Liver (tissue), 9 donors: ENCODE measurements around the gene RTN4R. TPM values are rescaled to one million over a fixed set of nuclear protein-coding genes. Genes with fewer than 3 reads are reported as not detected.
"Not testable (repeated sequence)": the region's sequence is repeated elsewhere in the genome, so short reads cannot be mapped to it uniquely, and the experiment has no call there.

Experiments used
- DNase-seq: peaks from one replicate; pipeline ENCODE4 v3.0.0-alpha.2; 2017; ENCODE audit warnings: low spot score
- H3K27ac ChIP-seq, 2 donors: one replicate each; pipeline ENCODE4 v1.7.0; 2013; ENCODE audit warnings: inconsistent platforms in 2 of 2, low read length in 2 of 2, control low read depth in 1 of 2, low read depth in 1 of 2, mild to moderate bottlenecking in 1 of 2
- H3K27me3 ChIP-seq, 4 donors: one replicate each; pipeline versions ENCODE4 v1.6.1 to v1.7.0; 2013; ENCODE audit warnings: low read length in 3 of 4, inconsistent platforms in 1 of 4, mild to moderate bottlenecking in 1 of 4, moderate library complexity in 1 of 4; ENCODE audit not compliant: control insufficient read depth in 4 of 4, insufficient read depth in 4 of 4
- H3K36me3 ChIP-seq, 4 donors: one replicate each; pipeline versions ENCODE4 v1.6.1 to v1.7.0; 2013; ENCODE audit warnings: low read length in 3 of 4, mild to moderate bottlenecking in 3 of 4, low read depth in 1 of 4, moderate library complexity in 1 of 4; ENCODE audit not compliant: control insufficient read depth in 4 of 4, insufficient read depth in 3 of 4
- H3K4me1 ChIP-seq, 4 donors: one replicate each; pipeline versions ENCODE4 v1.6.1 to v1.7.0; 2013; ENCODE audit warnings: low read length in 3 of 4, mild to moderate bottlenecking in 3 of 4, moderate library complexity in 1 of 4; ENCODE audit not compliant: control insufficient read depth in 4 of 4, insufficient read depth in 4 of 4
- H3K4me3 ChIP-seq, 3 donors: one replicate each; pipeline versions ENCODE4 v1.6.1 to v1.7.0; 2013; ENCODE audit warnings: low read length in 3 of 3, control low read depth in 1 of 3, low read depth in 1 of 3, mild to moderate bottlenecking in 1 of 3
- H3K9ac ChIP-seq, 2 donors: one replicate each; pipeline ENCODE4 v1.7.0; 2013; ENCODE audit warnings: low read length in 2 of 2, mild to moderate bottlenecking in 2 of 2, moderate library complexity in 2 of 2, control low read depth in 1 of 2, low read depth in 1 of 2
- H3K9me3 ChIP-seq, 4 donors: one replicate each; pipeline versions ENCODE4 v1.6.1 to v1.7.0; 2013; ENCODE audit warnings: low read length in 3 of 4; ENCODE audit not compliant: control insufficient read depth in 4 of 4
- EGR1 ChIP-seq, 2 donors: IDR thresholded peaks; 2 replicates each; pipeline ENCODE4 v1.6.1; 2016 to 2018; ENCODE audit warnings: antibody characterized with exemption in 2 of 2, low read depth in 2 of 2
- FOXA1 ChIP-seq: IDR thresholded peaks from 2 replicates; pipeline ENCODE4 v1.6.1; 2016; ENCODE audit warnings: antibody characterized with exemption
- FOXA2 ChIP-seq: IDR thresholded peaks from 2 replicates; pipeline ENCODE4 v1.6.1; 2016; ENCODE audit warnings: antibody characterized with exemption
- HNF4A ChIP-seq, 2 donors: conservative IDR thresholded peaks; 2 replicates each; pipeline ENCODE4 v1.6.1; 2016; ENCODE audit warnings: antibody characterized with exemption in 2 of 2, mild to moderate bottlenecking in 2 of 2
- HNF4G ChIP-seq: IDR thresholded peaks from 2 replicates; pipeline ENCODE4 v1.6.1; 2016; ENCODE audit warnings: antibody characterized with exemption
- JUND ChIP-seq, 2 donors: IDR thresholded peaks; 2 replicates each; pipeline ENCODE4 v1.6.1; 2016; ENCODE audit warnings: antibody characterized with exemption in 2 of 2
- RAD21 ChIP-seq, 2 donors: IDR thresholded peaks; 2 replicates each; pipeline ENCODE4 v1.6.1; 2016; ENCODE audit warnings: antibody characterized with exemption in 2 of 2, mild to moderate bottlenecking in 2 of 2
- REST ChIP-seq: IDR thresholded peaks from 2 replicates; pipeline ENCODE4 v1.6.1; 2016; ENCODE audit warnings: antibody characterized with exemption, mild to moderate bottlenecking
- SP1 ChIP-seq: IDR thresholded peaks from 2 replicates; pipeline ENCODE4 v1.6.1; 2018; ENCODE audit warnings: antibody characterized with exemption, mild to moderate bottlenecking
- ZBTB33 ChIP-seq: IDR thresholded peaks from 2 replicates; pipeline ENCODE4 v1.6.1; 2016; ENCODE audit warnings: antibody characterized with exemption
- WGBS: extraction: QIAGEN DNeasy Blood & Tissue Kit; methylation state at CpG from one replicate; pipeline ENCODE4 v1.1.7; 2013; 5-methylcytosine and 5-hydroxymethylcytosine counted together
- polyA plus RNA-seq, 2 donors: library from polyadenylated mRNA; stranded (reverse) in 1 of 2; unstranded in 1 of 2; fragments of 200-250 nt in 1 of 2; fragments of >200 nt in 1 of 2; fragmentation: Nextera tagmentation in 1 of 2; extraction: Ambion mirVana in 1 of 2; gene quantifications; one replicate each; pipeline versions ENCODE4 v1.2.1 to v1.2.3, GENCODE V29; 2013 to 2015
- total RNA-seq, 2 donors: library from RNA; depleted of rRNA; stranded (reverse); fragments of >200 nt; gene quantifications; one replicate each; pipeline ENCODE4 v1.2.3, GENCODE V29; 2014
- TF ChIP-seq, protein P1 (sequence below): IDR thresholded peaks from 2 replicates; pipeline ENCODE4 v1.6.1; 2016; ENCODE audit warnings: antibody characterized with exemption
- TF ChIP-seq, protein P2 (sequence below): IDR thresholded peaks from 2 replicates; pipeline ENCODE4 v1.6.1; 2016; ENCODE audit warnings: antibody characterized with exemption
- donor health status: healthy.
- donor health status: healthy.
- donor health status: healthy.
- donor health status: healthy.
- donor health status: healthy.

The RTN4R gene
- total and polyA plus RNA-seq, 4 donors = 0.33 to 10.4 (median 1.1) TPM

GRCh38 chr22:20284471-20285086 lies 16.5 kb upstream of the RTN4R start (continued):
- TF ChIP-seq SP1 (no peak), REST (no peak)

- H3K9ac ChIP-seq = no peak overlapping the region
- WGBS = 85% methylated on average over 5 of the region's 5 CpGs
- peaks cover 0 to 20% (median 9%) of the 10 kb centered on the region in 4 donors for H3K4me1 ChIP-seq
- no peaks in the 10 kb centered on the region for H3K27me3 ChIP-seq
- H3K4me3 ChIP-seq = no peak overlapping the region
- DNase-seq = no peak
- no peaks in the 10 kb centered on the region for H3K9me3 ChIP-seq
- TF ChIP-seq FOXA1 (no peak), FOXA2 (no peak), RAD21 (IDR thresholded peaks at IDR 0.05) (no peak)
- TF ChIP-seq, protein P1, sequence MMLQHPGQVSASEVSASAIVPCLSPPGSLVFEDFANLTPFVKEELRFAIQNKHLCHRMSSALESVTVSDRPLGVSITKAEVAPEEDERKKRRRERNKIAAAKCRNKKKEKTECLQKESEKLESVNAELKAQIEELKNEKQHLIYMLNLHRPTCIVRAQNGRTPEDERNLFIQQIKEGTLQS = no peak
- TF ChIP-seq, protein P2, sequence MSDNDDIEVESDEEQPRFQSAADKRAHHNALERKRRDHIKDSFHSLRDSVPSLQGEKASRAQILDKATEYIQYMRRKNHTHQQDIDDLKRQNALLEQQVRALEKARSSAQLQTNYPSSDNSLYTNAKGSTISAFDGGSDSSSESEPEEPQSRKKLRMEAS = no peak
- H3K36me3 ChIP-seq = no peaks in the 10 kb centered on the region
- H3K27ac ChIP-seq = no peak overlapping the region
These were observed 15.6 kb upstream of the RTN4R start for GRCh38 chr22:20283674-20284066.

- Histone ChIP-seq H3K9me3 (no peaks in the 10 kb centered on the region), H3K9ac (no peak overlapping the region), H3K36me3 (no peaks in the 10 kb centered on the region), H3K4me3 (no peak overlapping the region), H3K4me1 (peaks cover 0 to 17% (median 8%) of the 10 kb centered on the region in 4 donors), H3K27me3 (no peaks in the 10 kb centered on the region), H3K27ac (no peak overlapping the region)
- 87% methylated on average over 15 of the region's 15 CpGs for WGBS
- no peak for TF ChIP-seq RAD21 (IDR thresholded peaks at IDR 0.05)
- no peak for DNase-seq
These were observed 15.0 kb upstream of the RTN4R start for GRCh38 chr22:20282901-20283673.

DNA sequence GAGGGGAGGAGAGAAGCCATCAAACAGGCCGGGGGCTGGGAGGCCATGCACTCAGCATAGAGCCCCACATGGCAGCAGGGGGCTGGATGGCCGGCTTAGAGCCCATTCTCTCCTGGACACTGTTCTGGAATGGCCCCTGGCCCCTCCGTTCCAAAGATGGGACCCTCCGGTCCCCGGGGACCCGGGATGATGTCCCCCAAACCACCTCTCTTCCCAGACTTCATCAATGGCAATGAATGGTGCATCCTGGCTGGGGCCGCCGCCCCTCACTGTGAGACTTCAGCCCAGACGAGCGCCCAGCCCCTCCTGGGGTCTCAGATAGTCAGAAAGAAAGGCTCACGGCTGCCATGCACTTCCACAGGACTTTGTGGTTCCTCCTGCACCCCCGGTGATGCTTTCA lies 13.8 kb upstream of the RTN4R start:
- 87% methylated on average over 12 of the region's 12 CpGs for whole genome bisulfite sequencing
- H3K36me3 ChIP-seq = no peaks in the 10 kb centered on the region
- no peak overlapping the region for H3K27ac ChIP-seq
- H3K27me3 ChIP-seq = no peaks in the 10 kb centered on the region
- DNase-seq = no peak
- no peak for TF ChIP-seq HNF4A (conservative IDR thresholded peaks at IDR 0.05)
- no peak for TF ChIP-seq SP1
- TF ChIP-seq RAD21 (IDR thresholded peaks at IDR 0.05) = no peak
- TF ChIP-seq ZBTB33 = no peak
- TF ChIP-seq HNF4G = no peak
- TF ChIP-seq JUND (IDR thresholded peaks at IDR 0.05) = no peak
- no peak for TF ChIP-seq EGR1 (IDR thresholded peaks at IDR 0.05; ENCODE audit: low read depth in 2 of 2)
- H3K4me1 ChIP-seq = peaks cover 0 to 10% (median 4%) of the 10 kb centered on the region in 4 donors
- H3K9ac ChIP-seq = no peak overlapping the region
- no peak overlapping the region for H3K4me3 ChIP-seq
- H3K9me3 ChIP-seq = no peaks in the 10 kb centered on the region

- H3K4me3 ChIP-seq, H3K27ac ChIP-seq, H3K9me3 ChIP-seq, H3K27me3 ChIP-seq, H3K36me3 ChIP-seq, H3K4me1 ChIP-seq, DNase-seq, H3K9ac ChIP-seq: not testable (repeated sequence)
- 78% methylated on average over 9 of the region's 9 CpGs for whole genome bisulfite sequencing
These were observed 13.4 kb upstream of the RTN4R start for GRCh38 chr22:20281473-20281872.
